IMR-90 (cell line): ENCODE measurements around the gene TMEM63C. TPM values are rescaled to one million over a fixed set of nuclear protein-coding genes. Genes with fewer than 3 reads are reported as not detected.

Source experiments
- ATAC-seq: fragments of 200-7000 bp; cut with Tn5 transposase; 2 replicates; pipeline ENCODE4 v1.9.1; 2020; ENCODE audit warnings: low read depth, mild to moderate bottlenecking, moderate library complexity
- BruUV-seq: library from RNA; stranded (reverse); fragments of 400-500 nt; replicated peaks from 2 replicates; lab custom pipeline; 2021; lab: Mats Ljungman, UMichigan
- CTCF ChIA-PET: fragments of 300-600 bp; formaldehyde crosslinking; extraction: SDS; loops from one replicate; lab custom pipeline; 2021; ENCODE audit warnings: antibody characterized with exemption; lab: Yijun Ruan, JAX
- POLR2A ChIA-PET: fragments of 300-600 bp; sonication (Branson Sonifier 250); formaldehyde crosslinking; loops from one replicate; lab custom pipeline; 2022; ENCODE audit warnings: antibody characterized with exemption; ENCODE audit not compliant: unreplicated experiment; lab: Charles Lee
- DNase-seq: peaks from one replicate; pipeline ENCODE4 v3.0.0; 2013
- H2AFZ ChIP-seq: replicated peaks from 2 replicates; pipeline ENCODE3; 2013; ENCODE audit warnings: low read length, mild to moderate bottlenecking; ENCODE audit not compliant: poor library complexity
- H2AK5ac ChIP-seq: 2 replicates; pipeline ENCODE4 v1.6.1; 2013; ENCODE audit warnings: low read depth, low read length, inconsistent platforms
- H2AK9ac ChIP-seq: replicated peaks from 2 replicates; pipeline ENCODE3; 2013; ENCODE audit warnings: mild to moderate bottlenecking, low read depth, low read length, moderate library complexity; ENCODE audit not compliant: poor library complexity
- H2BK120ac ChIP-seq: 2 replicates; pipeline ENCODE4 v1.6.1; 2013; ENCODE audit warnings: low read depth, low read length, inconsistent platforms
- H2BK15ac ChIP-seq: 3 replicates; pipeline ENCODE4 v1.6.1; 2013; ENCODE audit warnings: low read depth, low read length, inconsistent platforms
- H2BK20ac ChIP-seq: 2 replicates; pipeline ENCODE4 v1.6.1; 2013; ENCODE audit warnings: low read depth, mild to moderate bottlenecking, inconsistent platforms, low read length, moderate library complexity
- H2BK5ac ChIP-seq: 2 replicates; pipeline ENCODE4 v1.6.1; 2013; ENCODE audit warnings: mild to moderate bottlenecking, low read depth, low read length, inconsistent platforms; ENCODE audit not compliant: poor library complexity, severe bottlenecking
- H3K14ac ChIP-seq: replicated peaks from 2 replicates; pipeline ENCODE4 v1.6.1; 2013; ENCODE audit warnings: low read depth, low read length, inconsistent platforms
- H3K18ac ChIP-seq: 2 replicates; pipeline ENCODE4 v1.6.1; 2013; ENCODE audit warnings: low read depth, low read length, control low read depth
- H3K23ac ChIP-seq: 2 replicates; pipeline ENCODE4 v1.6.1; 2013; ENCODE audit warnings: low read depth, low read length, inconsistent platforms
- H3K27ac ChIP-seq: 2 replicates; pipeline ENCODE4 v1.5.1; 2013; ENCODE audit warnings: mild to moderate bottlenecking, control low read depth, low read length; ENCODE audit not compliant: insufficient read depth
- H3K27me3 ChIP-seq: 2 replicates; pipeline ENCODE4 v1.6.1; 2013; ENCODE audit warnings: low read length; ENCODE audit not compliant: control insufficient read depth, insufficient read depth
- H3K36me3 ChIP-seq: 2 replicates; pipeline ENCODE4 v1.6.1; 2013; ENCODE audit warnings: low read length, mixed read lengths; ENCODE audit not compliant: control insufficient read depth, insufficient read depth
- H3K4ac ChIP-seq: 2 replicates; pipeline ENCODE4 v1.6.1; 2013; ENCODE audit warnings: low read depth, low read length, inconsistent platforms
- H3K4me1 ChIP-seq: 2 replicates; pipeline ENCODE4 v1.6.1; 2013; ENCODE audit warnings: low read length, mixed read lengths; ENCODE audit not compliant: control insufficient read depth, insufficient read depth
- H3K4me2 ChIP-seq: 2 replicates; pipeline ENCODE4 v1.6.1; 2013; ENCODE audit warnings: low read depth, mild to moderate bottlenecking, control low read depth, low read length, moderate library complexity
- H3K4me3 ChIP-seq: 2 replicates; pipeline ENCODE4 v1.5.1; 2013; ENCODE audit warnings: low read depth, mild to moderate bottlenecking, control low read depth, low read length, moderate library complexity; ENCODE audit not compliant: insufficient read depth
- H3K56ac ChIP-seq: 2 replicates; pipeline ENCODE4 v1.6.1; 2013; ENCODE audit warnings: low read length, inconsistent platforms; ENCODE audit not compliant: insufficient read depth; ENCODE audit errors: extremely low read depth
- H3K79me1 ChIP-seq, 2 experiments: 2 replicates each; pipeline ENCODE4 v1.6.1; 2013; ENCODE audit warnings: low read length in 2 of 2, inconsistent platforms in 1 of 2, low read depth in 1 of 2
- H3K9ac ChIP-seq: 2 replicates; pipeline ENCODE4 v1.6.1; 2013; ENCODE audit warnings: low read depth, low read length, control low read depth
- H3K9me1 ChIP-seq: 2 replicates; pipeline ENCODE4 v1.6.1; 2013; ENCODE audit warnings: low read length, inconsistent platforms; ENCODE audit not compliant: insufficient read depth
- H3K9me3 ChIP-seq: 2 replicates; pipeline ENCODE4 v1.6.1; 2013; ENCODE audit warnings: low read length; ENCODE audit not compliant: control insufficient read depth, insufficient read depth
- H4K20me1 ChIP-seq: 2 replicates; pipeline ENCODE4 v1.6.1; 2013; ENCODE audit warnings: low read length, inconsistent platforms; ENCODE audit not compliant: insufficient read depth
- H4K5ac ChIP-seq: 2 replicates; pipeline ENCODE4 v1.6.1; 2013; ENCODE audit warnings: mild to moderate bottlenecking, low read depth, low read length, control low read depth
- H4K8ac ChIP-seq, 2 experiments: 2 replicates each; pipeline ENCODE4 v1.6.1; 2013; ENCODE audit warnings: low read depth in 2 of 2, low read length in 2 of 2, control low read depth in 1 of 2, inconsistent platforms in 1 of 2
- H4K91ac ChIP-seq: 2 replicates; pipeline ENCODE4 v1.6.1; 2013; ENCODE audit warnings: low read depth, low read length, inconsistent platforms; ENCODE audit not compliant: insufficient read depth
- CHD1 ChIP-seq: IDR thresholded peaks from 2 replicates; pipeline ENCODE4 v1.6.1; 2012; ENCODE audit warnings: low read depth, low read length, improper control_type of control experiment
- CTCF ChIP-seq: conservative IDR thresholded peaks from 2 replicates; pipeline ENCODE4 v1.5.1; 2012; ENCODE audit warnings: mild to moderate bottlenecking, low read depth, low read length, improper control_type of control experiment
- ELK1 ChIP-seq: fragments of 150-350 bp; IDR thresholded peaks from 2 replicates; pipeline ENCODE4 v1.6.1; 2016; ENCODE audit warnings: low read depth, mild to moderate bottlenecking, low read length, moderate library complexity, borderline replicate concordance
- FOS ChIP-seq: fragments of 150-350 bp; IDR thresholded peaks from 2 replicates; pipeline ENCODE4 v1.6.1; 2016; ENCODE audit warnings: low read depth, low read length
- NFE2L2 ChIP-seq: fragments of 150-350 bp; IDR thresholded peaks from 2 replicates; pipeline ENCODE4 v1.6.1; 2016; ENCODE audit warnings: low read depth, mild to moderate bottlenecking, low read length
- POLR2A ChIP-seq: IDR thresholded peaks from 2 replicates; pipeline ENCODE4 v1.6.1; 2012; ENCODE audit warnings: mild to moderate bottlenecking, low read depth, low read length
- RAD21 ChIP-seq: IDR thresholded peaks from 2 replicates; pipeline ENCODE4 v1.6.1; 2012; ENCODE audit warnings: low read length, improper control_type of control experiment
- RCOR1 ChIP-seq: IDR thresholded peaks from 2 replicates; pipeline ENCODE4 v1.6.1; 2012; ENCODE audit warnings: mild to moderate bottlenecking, low read length, improper control_type of control experiment; ENCODE audit not compliant: insufficient replicate concordance
- WGBS, 2 experiments: methylation state at CpG; one replicate each; pipeline versions ENCODE4 v1.1.5 to v1.1.7; 2013; ENCODE audit warnings: missing lambda C conversion rate in 2 of 2; ENCODE audit not compliant: insufficient read length in 1 of 2; ENCODE audit errors: extremely low coverage in 2 of 2; 5-methylcytosine and 5-hydroxymethylcytosine counted together
- dilution Hi-C: fragments of 300-500 bp; cut with HindIII; formaldehyde crosslinking; loops from one replicate; pipeline ENCODE4 v1.14.3; 2018; ENCODE audit warnings: low sequenced_read_pairs; ENCODE audit not compliant: unreplicated experiment
- in situ Hi-C: fragments of 300-500 bp; cut with MboI; formaldehyde crosslinking; loops from 3 replicates; pipeline ENCODE4 v1.14.3; 2019; ENCODE audit warnings: low sequenced_read_pairs, inconsistent platforms, mixed read lengths
- intact Hi-C: fragments of 100-400 bp; cut with micrococcal nuclease; formaldehyde crosslinking; loops from 2 replicates; pipeline ENCODE4 v1.10.0; 2022
- polyA plus RNA-seq, 3 experiments: library from polyadenylated mRNA; depleted of rRNA; stranded (reverse); fragments of >200 nt; gene quantifications; 2 replicates each; pipeline ENCODE4 v1.2.3, GENCODE V29; 2012; ENCODE audit warnings: low replicate concordance in 1 of 3
- total RNA-seq: library from RNA; depleted of rRNA; stranded (reverse); fragments of >200 nt; gene quantifications from 2 replicates; pipeline ENCODE4 v1.2.3, GENCODE V29; 2012

TMEM63C gene
- total and polyA plus RNA-seq, 2 of the 4 experiments (the other 2 are of a cell fraction) = under 0.01 TPM; not detected in 1

DNA sequence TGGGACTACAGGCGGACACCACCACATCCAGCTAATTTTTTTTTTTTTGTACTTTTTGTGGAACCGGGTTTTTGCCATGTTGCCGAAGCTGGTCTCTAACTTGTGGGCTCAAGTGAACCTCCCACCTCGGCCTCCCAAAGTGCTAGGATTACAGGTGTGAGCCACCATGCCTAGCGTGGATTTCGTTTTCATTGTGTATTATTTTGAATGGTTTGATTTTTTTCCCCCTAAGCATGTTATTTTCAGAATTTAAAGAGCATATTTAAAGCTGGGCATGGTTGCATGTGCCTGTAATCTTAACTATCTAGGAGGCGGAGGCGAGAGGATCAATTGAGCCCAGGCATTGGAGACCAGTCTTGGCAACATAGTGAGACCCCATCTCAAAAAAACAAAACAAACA lies 13.1 kb downstream of the TMEM63C start:
- Histone ChIP-seq H3K27me3 (peaks cover 6% of the 10 kb centered on the region), H3K79me1 (no peaks in the 10 kb centered on the region), H2BK20ac (no peak overlapping the region), H3K14ac (no peak overlapping the region), H2AK9ac (no peak overlapping the region), H3K4me3 (no peak overlapping the region), H4K91ac (no peak overlapping the region), H4K5ac (no peak overlapping the region), H3K4ac (no peak overlapping the region), H3K23ac (no peak overlapping the region), H4K20me1 (no peaks in the 10 kb centered on the region), H3K9me1 (no peaks in the 10 kb centered on the region), H4K8ac (no peak overlapping the region), H3K36me3 (no peaks in the 10 kb centered on the region), H3K56ac (no peak overlapping the region), H3K27ac (no peak overlapping the region), H2BK5ac (no peak overlapping the region), H3K4me1 (no peaks in the 10 kb centered on the region), H2AK5ac (no peak overlapping the region), H2BK15ac (no peak overlapping the region), H3K9me3 (no peaks in the 10 kb centered on the region), H3K18ac (no peak overlapping the region), H2BK120ac (no peak overlapping the region), H2AFZ (no peak overlapping the region), H3K9ac (no peak overlapping the region), H3K4me2 (no peak overlapping the region)
- CTCF ChIA-PET = no interaction called here
- no CpG with 5 or more reads among the region's 8 CpGs for WGBS, 2 experiments
- DNase-seq = no peak
- POLR2A ChIA-PET = no interaction called here
- intact Hi-C loops = no loop called here
- no TSS peak for BruUV-seq
- TF ChIP-seq FOS (no peak), RCOR1 (no peak), CHD1 (no peak), RAD21 (no peak), ELK1 (no peak), NFE2L2 (no peak), POLR2A (no peak), CTCF (no peak)
- in situ Hi-C loops = no loop called here
- dilution Hi-C loops = no loop called here
- ATAC-seq = no peak
